SK-N-SH (cell line): Measurements from ENCODE around the gene RDH14. TPM values are rescaled to one million over a fixed set of nuclear protein-coding genes. Genes with fewer than 3 reads are reported as not detected.

Experiments used
- CTCF ChIA-PET: fragments of 300-600, 350-600 bp; formaldehyde crosslinking; extraction: SDS; loops from one replicate; lab custom pipeline; 2021; lab: Yijun Ruan, JAX
- POLR2A ChIA-PET: fragments of 350-600 bp; sonication (Branson Sonifier 250); formaldehyde crosslinking; extraction: SDS; loops from one replicate; lab custom pipeline; 2020; ENCODE audit warnings: antibody characterized with exemption, inconsistent platforms; lab: Yijun Ruan, JAX
- DNase-seq: peaks from one replicate; pipeline ENCODE4 v3.0.0; 2012
- H2AFZ ChIP-seq: fragments of 200-600 bp; sonication (generic); 2 replicates; pipeline ENCODE4 v1.8.1; 2016; ENCODE audit warnings: antibody characterized with exemption, mild to moderate bottlenecking, low read depth
- H3F3A ChIP-seq: fragments of 200-600 bp; sonication (generic); replicated peaks from 2 replicates; pipeline ENCODE3; 2016; ENCODE audit warnings: antibody characterized with exemption, mild to moderate bottlenecking; ENCODE audit not compliant: insufficient read depth
- H3K27ac ChIP-seq, 2 experiments: fragments of 200-500 bp in 1 of 2; fragments of 200-600 bp in 1 of 2; sonication (Bioruptor generic) in 1 of 2; sonication (generic), shearing (Covaris generic) in 1 of 2; 2 replicates each; pipeline versions ENCODE4 v1.5.1 to v1.6.1; 2014 to 2016; ENCODE audit warnings: low read depth in 2 of 2, inconsistent platforms in 1 of 2, low read length in 1 of 2, mild to moderate bottlenecking in 1 of 2, mixed read lengths in 1 of 2
- H3K27me3 ChIP-seq: fragments of 200-600 bp; sonication (generic), shearing (Covaris generic); 2 replicates; pipeline ENCODE4 v1.6.1; 2016; ENCODE audit warnings: mixed run types; ENCODE audit not compliant: insufficient read depth
- H3K36me3 ChIP-seq, 2 experiments: fragments of 200-500 bp in 1 of 2; fragments of 200-600 bp in 1 of 2; sonication (Bioruptor generic) in 1 of 2; sonication (generic) in 1 of 2; replicated peaks in 1 of 2; 2 replicates each; pipeline versions ENCODE3 to v1.5.1; 2014 to 2016; ENCODE audit warnings: low read length in 1 of 2, mild to moderate bottlenecking in 1 of 2; ENCODE audit not compliant: insufficient read depth in 2 of 2, control insufficient read depth in 1 of 2
- H3K4me1 ChIP-seq, 2 experiments: fragments of 200-500 bp in 1 of 2; fragments of 200-600 bp in 1 of 2; sonication (Bioruptor generic) in 1 of 2; sonication (generic), shearing (Covaris generic) in 1 of 2; 2 replicates each; pipeline versions ENCODE4 v1.5.1 to v1.6.1; 2014 to 2016; ENCODE audit warnings: low read depth in 1 of 2, low read length in 1 of 2, mixed run types in 1 of 2; ENCODE audit not compliant: insufficient read depth in 2 of 2, control insufficient read depth in 1 of 2
- H3K4me2 ChIP-seq: fragments of 200-600 bp; sonication (generic), shearing (Covaris generic); 2 replicates; pipeline ENCODE4 v1.6.1; 2017; ENCODE audit warnings: mixed run types
- H3K4me3 ChIP-seq, 2 experiments: fragments of 200-500 bp in 1 of 2; fragments of 200-600 bp in 1 of 2; sonication (Bioruptor generic) in 1 of 2; sonication (generic), shearing (Covaris generic) in 1 of 2; 2 replicates each; pipeline versions ENCODE4 v1.5.1 to v1.8.1; 2014 to 2016; ENCODE audit warnings: low read depth in 2 of 2, inconsistent platforms in 1 of 2, low read length in 1 of 2, mild to moderate bottlenecking in 1 of 2, mixed read lengths in 1 of 2, moderate library complexity in 1 of 2
- H3K79me2 ChIP-seq: fragments of 200-600 bp; sonication (generic); 2 replicates; pipeline ENCODE4 v1.8.1; 2017; ENCODE audit warnings: mild to moderate bottlenecking; ENCODE audit not compliant: insufficient read depth
- H3K9ac ChIP-seq: fragments of 200-600 bp; sonication (generic); 2 replicates; pipeline ENCODE4 v1.6.1; 2017; ENCODE audit warnings: mixed run types
- H3K9me2 ChIP-seq: fragments of 200-600 bp; sonication (generic); 2 replicates; pipeline ENCODE4 v1.6.1; 2017; ENCODE audit warnings: mixed run types
- H3K9me3 ChIP-seq: fragments of 200-600 bp; sonication (generic); 2 replicates; pipeline ENCODE4 v1.6.1; 2017; ENCODE audit warnings: mixed run types, mild to moderate bottlenecking, moderate library complexity
- H4K20me1 ChIP-seq: fragments of 200-600 bp; sonication (generic); 2 replicates; pipeline ENCODE4 v1.6.1; 2017; ENCODE audit warnings: mild to moderate bottlenecking, mixed run types; ENCODE audit not compliant: insufficient read depth
- ELF1 ChIP-seq: IDR thresholded peaks from 2 replicates; pipeline ENCODE4 v1.4.0; 2012
- EP300 ChIP-seq, 2 experiments: IDR thresholded peaks; 2 replicates each; pipeline versions ENCODE4 v1.4.0 to v1.6.1; 2012; ENCODE audit warnings: borderline replicate concordance in 1 of 2, low read depth in 1 of 2, low read length in 1 of 2
- EZH2phosphoT487 ChIP-seq: fragments of 200-600 bp; sonication (generic); IDR thresholded peaks from 2 replicates; pipeline ENCODE4 v1.6.1; 2017; ENCODE audit warnings: low read depth, mixed run types, mild to moderate bottlenecking, antibody characterized with exemption, moderate library complexity, borderline replicate concordance
- FOSL2 ChIP-seq: IDR thresholded peaks from 2 replicates; pipeline ENCODE4 v1.4.0; 2012; ENCODE audit warnings: low read depth, mild to moderate bottlenecking, moderate library complexity, borderline replicate concordance
- FOXM1 ChIP-seq: IDR thresholded peaks from 2 replicates; pipeline ENCODE4 v1.4.0; 2012; ENCODE audit warnings: low read depth, mild to moderate bottlenecking
- GATA2 ChIP-seq: sonication (generic); formaldehyde crosslinking; IDR thresholded peaks from 2 replicates; pipeline ENCODE4 v1.5.0; 2020; ENCODE audit warnings: mild to moderate bottlenecking, missing genetic modification reagents
- IRF3 ChIP-seq: fragments of 150-350 bp; IDR thresholded peaks from 2 replicates; pipeline ENCODE4 v1.6.1; 2016; ENCODE audit warnings: mild to moderate bottlenecking, low read depth, low read length
- MEF2A ChIP-seq: IDR thresholded peaks from 2 replicates; pipeline ENCODE4 v1.4.0; 2012; ENCODE audit warnings: low read depth, borderline replicate concordance
- MXI1 ChIP-seq: IDR thresholded peaks from 2 replicates; pipeline ENCODE4 v1.6.1; 2012; ENCODE audit warnings: mild to moderate bottlenecking, low read depth, low read length, improper control_type of control experiment
- NFIC ChIP-seq: IDR thresholded peaks from 2 replicates; pipeline ENCODE4 v1.4.0; 2012; ENCODE audit warnings: borderline replicate concordance
- PBX3 ChIP-seq: IDR thresholded peaks from 2 replicates; pipeline ENCODE4; 2012
- RCOR1 ChIP-seq: fragments of 150-350 bp; IDR thresholded peaks from 2 replicates; pipeline ENCODE4 v1.6.1; 2017; ENCODE audit warnings: antibody characterized with exemption, low read length
- REST ChIP-seq: IDR thresholded peaks from 2 replicates; pipeline ENCODE4 v1.6.1; 2012; ENCODE audit warnings: mild to moderate bottlenecking, low read depth, low read length, moderate library complexity
- SIN3A ChIP-seq: IDR thresholded peaks from 2 replicates; pipeline ENCODE4 v1.6.1; 2012; ENCODE audit warnings: low read depth, mild to moderate bottlenecking, low read length, moderate library complexity, borderline replicate concordance
- TAF1 ChIP-seq: IDR thresholded peaks from 2 replicates; pipeline ENCODE4 v1.6.1; 2012; ENCODE audit warnings: low read depth, mild to moderate bottlenecking, low read length, moderate library complexity, borderline replicate concordance
- TEAD4 ChIP-seq: IDR thresholded peaks from 2 replicates; pipeline ENCODE4 v1.4.0; 2012; ENCODE audit warnings: mild to moderate bottlenecking, borderline replicate concordance; ENCODE audit not compliant: insufficient read depth
- ZBTB33 ChIP-seq: IDR thresholded peaks from 2 replicates; pipeline ENCODE4 v1.4.0; 2012; ENCODE audit warnings: low read depth, borderline replicate concordance
- WGBS: methylation state at CpG from one replicate; pipeline ENCODE4 v1.1.6; 2017; ENCODE audit warnings: low lambda C conversion rate; 5-methylcytosine and 5-hydroxymethylcytosine counted together
- polyA plus RNA-seq, 3 experiments: library from polyadenylated mRNA; depleted of rRNA; stranded (reverse); fragments of >200 nt; gene quantifications; 2 replicates each; pipeline ENCODE4 v1.2.3, GENCODE V29; 2012
- TF ChIP-seq, protein P1 (sequence below): fragments of 200-600 bp; sonication (generic); IDR thresholded peaks from 2 replicates; pipeline ENCODE4 v1.6.1; 2017; ENCODE audit warnings: antibody characterized with exemption, mild to moderate bottlenecking, moderate library complexity

The RDH14 gene
- polyA plus RNA-seq, 1 of the 3 experiments (the other 2 are of a cell fraction) = 20.2 TPM

- H3K9ac ChIP-seq = no peak within 1 kb of the TSS
- H3K4me2 ChIP-seq = no peak within 1 kb of the TSS
- no peak within 1 kb of the TSS for H3K27ac ChIP-seq
- H3K9me3 ChIP-seq = 0 out of 2 replicates have a peak, but pooled peaks cover 6% of the 10 kb centered on the region
- TF ChIP-seq SIN3A (no peak), FOXM1 (no peak)
- H3K27me3 ChIP-seq = no peaks in the 10 kb centered on the region
- no peaks in the 10 kb centered on the region for H3K79me2 ChIP-seq
- H4K20me1 ChIP-seq = no peaks in the 10 kb centered on the region
- no peaks in the 10 kb centered on the region for H3K9me2 ChIP-seq
- H2AFZ ChIP-seq = no peak within 1 kb of the TSS
- no peak for DNase-seq
- ChIA-PET POLR2A (no interaction called here), CTCF (interaction anchor here (1.3 kb wide), 1 partner anchor 12 kb away, joined by 3 read pairs; no protein-coding TSS in a partner anchor)
- no peaks in the 10 kb centered on the region for H3F3A ChIP-seq
- H3K4me3 ChIP-seq = no peak within 1 kb of the TSS
- no peaks in the 10 kb centered on the region for H3K4me1 ChIP-seq
- peaks cover 0 to 22% of the 10 kb centered on the region in 2 experiments for H3K36me3 ChIP-seq
- WGBS = 81% methylated on average over 1 of the region's 1 CpG
These were observed 28.9 kb upstream of the RDH14 start, which contains the start of gene NT5C1B for GRCh38 chr2:18589354-18589753. Gene NT5C1B, minus strand, starts transcription at chr2:18589569. Its CDS starts 101 bp downstream, at chr2:18589468.

- CTCF ChIA-PET = no interaction called here
- H3K9me2 ChIP-seq = no peaks in the 10 kb centered on the region
- no peaks in the 10 kb centered on the region for H3K4me1 ChIP-seq
- no peaks in the 10 kb centered on the region for H3F3A ChIP-seq
- DNase-seq = no peak
- H3K9me3 ChIP-seq = 0 out of 2 replicates have a peak, but pooled peaks cover 6% of the 10 kb centered on the region
- H4K20me1 ChIP-seq = no peaks in the 10 kb centered on the region
- no peak overlapping the region for H3K9ac ChIP-seq
- peaks cover 0 to 22% of the 10 kb centered on the region in 2 experiments for H3K36me3 ChIP-seq
- WGBS = 77% methylated on average over 1 of the region's 1 CpG
- POLR2A ChIA-PET = no interaction called here
- no peaks in the 10 kb centered on the region for H3K79me2 ChIP-seq
- no peak overlapping the region for H3K4me3 ChIP-seq
- no peak overlapping the region for H2AFZ ChIP-seq
- no peak overlapping the region for H3K4me2 ChIP-seq
- no peak overlapping the region for H3K27ac ChIP-seq
- no peaks in the 10 kb centered on the region for H3K27me3 ChIP-seq
- TF ChIP-seq MEF2A = no peak
- TF ChIP-seq PBX3 = no peak
- TF ChIP-seq, protein P1, sequence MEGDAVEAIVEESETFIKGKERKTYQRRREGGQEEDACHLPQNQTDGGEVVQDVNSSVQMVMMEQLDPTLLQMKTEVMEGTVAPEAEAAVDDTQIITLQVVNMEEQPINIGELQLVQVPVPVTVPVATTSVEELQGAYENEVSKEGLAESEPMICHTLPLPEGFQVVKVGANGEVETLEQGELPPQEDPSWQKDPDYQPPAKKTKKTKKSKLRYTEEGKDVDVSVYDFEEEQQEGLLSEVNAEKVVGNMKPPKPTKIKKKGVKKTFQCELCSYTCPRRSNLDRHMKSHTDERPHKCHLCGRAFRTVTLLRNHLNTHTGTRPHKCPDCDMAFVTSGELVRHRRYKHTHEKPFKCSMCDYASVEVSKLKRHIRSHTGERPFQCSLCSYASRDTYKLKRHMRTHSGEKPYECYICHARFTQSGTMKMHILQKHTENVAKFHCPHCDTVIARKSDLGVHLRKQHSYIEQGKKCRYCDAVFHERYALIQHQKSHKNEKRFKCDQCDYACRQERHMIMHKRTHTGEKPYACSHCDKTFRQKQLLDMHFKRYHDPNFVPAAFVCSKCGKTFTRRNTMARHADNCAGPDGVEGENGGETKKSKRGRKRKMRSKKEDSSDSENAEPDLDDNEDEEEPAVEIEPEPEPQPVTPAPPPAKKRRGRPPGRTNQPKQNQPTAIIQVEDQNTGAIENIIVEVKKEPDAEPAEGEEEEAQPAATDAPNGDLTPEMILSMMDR = no peak
- TF ChIP-seq FOSL2 = no peak
- TF ChIP-seq EZH2phosphoT487 = no peak
- no peak for TF ChIP-seq REST
- TF ChIP-seq GATA2 (CRISPR knock-in tag) = no peak
- no peak for TF ChIP-seq ZBTB33
- TF ChIP-seq ELF1 = no peak
- TF ChIP-seq TAF1 = no peak
- no peak for TF ChIP-seq EP300 (IDR thresholded peaks at IDR 0.05; ENCODE audit: borderline replicate concordance in 1 of 2, low read depth in 1 of 2, low read length in 1 of 2)
- TF ChIP-seq IRF3 = no peak
- no peak for TF ChIP-seq TEAD4
- TF ChIP-seq RCOR1 = no peak
- no peak for TF ChIP-seq NFIC
- TF ChIP-seq MXI1 = no peak
These were observed 28.3 kb upstream of the RDH14 start for GRCh38 chr2:18588802-18589201.
